ENCODE results near the gene GNG2.

- TF ChIP-seq CTCF (conservative IDR thresholded peaks at IDR 0.05; ENCODE audit: low read depth, low read length) (no peak), EZH2 (IDR thresholded peaks at IDR 0.05; ENCODE audit: borderline replicate concordance, low read depth, low read length, poor library complexity, severe bottlenecking) (no peak)
Measured at GRCh38 chr14:51850651-51851050, 9.8 kb upstream of the GNG2 start.
